A549 (cell line): ENCODE results near the gene TAF6L. TPM values are rescaled to one million over a fixed set of nuclear protein-coding genes. Genes with fewer than 3 reads are reported as not detected.

Experiments used
- ATAC-seq, 2 experiments: fragments of 200-7000 bp in 1 of 2; fragments of >200 bp in 1 of 2; cut with Nextera tagmentation in 1 of 2; cut with Tn5 transposase in 1 of 2; 3 replicates each; pipeline versions ENCODE4 v1.8.0 to v1.9.1; 2018 to 2020; ENCODE audit warnings: mild to moderate bottlenecking in 1 of 2, moderate library complexity in 1 of 2
- CTCF ChIA-PET: fragments of 300-600 bp; sonication (Branson Sonifier 250); formaldehyde crosslinking; extraction: SDS; loops from one replicate; lab custom pipeline; 2021; ENCODE audit warnings: antibody characterized with exemption, inconsistent platforms; lab: Yijun Ruan, JAX
- POLR2A ChIA-PET: fragments of 350-600 bp; formaldehyde crosslinking; extraction: SDS; loops from one replicate; lab custom pipeline; 2021; ENCODE audit warnings: antibody characterized with exemption, inconsistent platforms; lab: Yijun Ruan, JAX
- DNase-seq, 2 experiments: peaks; one replicate each; pipeline versions ENCODE4 v3.0.0 to v3.0.0-alpha.2; 2011 to 2016; ENCODE audit warnings: low read depth in 1 of 2, low spot score in 1 of 2
- FAIRE-seq: peaks from 2 replicates; lab custom pipeline; 2011; peaks lifted over from hg19 to GRCh38; lab: Jason Lieb, UNC
- H3K27ac ChIP-seq, 2 experiments: fragments of >200 bp; sonication (Bioruptor Twin); formaldehyde crosslinking; 3 replicates each; pipeline ENCODE4 v1.5.1; 2016 to 2017
- H3K4me1 ChIP-seq: fragments of >200 bp; sonication (Bioruptor Twin); formaldehyde crosslinking; 3 replicates; pipeline ENCODE4 v1.6.1; 2016
- H3K4me2 ChIP-seq: fragments of >200 bp; sonication (Bioruptor Twin); formaldehyde crosslinking; 3 replicates; pipeline ENCODE4 v1.6.1; 2016
- H3K4me3 ChIP-seq: fragments of >200 bp; sonication (Bioruptor Twin); formaldehyde crosslinking; 3 replicates; pipeline ENCODE4 v1.5.1; 2016
- H3K9me3 ChIP-seq: fragments of >200 bp; sonication (Bioruptor Twin); formaldehyde crosslinking; 3 replicates; pipeline ENCODE4 v1.6.1; 2016
- HOXB5 ChIP-seq: fragments of 250-450 bp; sonication (Bioruptor Pico); IDR thresholded peaks from 2 replicates; pipeline ENCODE4 v1.5.0; 2020; ENCODE audit warnings: mild to moderate bottlenecking, moderate library complexity
- POLR2AphosphoS2 ChIP-seq: conservative IDR thresholded peaks from 2 replicates; pipeline ENCODE4 v1.6.1; 2012; ENCODE audit warnings: low read length, improper control_type of control experiment, inconsistent platforms
- RFX5 ChIP-seq: fragments of 450-650 bp; IDR thresholded peaks from 2 replicates; pipeline ENCODE4 v1.7.1; 2014; ENCODE audit warnings: antibody characterized with exemption, mild to moderate bottlenecking, moderate library complexity
- WGBS: methylation state at CpG from one replicate; pipeline ENCODE4 v1.1.6; 2017; ENCODE audit errors: missing lambda C conversion rate; 5-methylcytosine and 5-hydroxymethylcytosine counted together
- polyA plus RNA-seq, 4 experiments: library from polyadenylated mRNA; depleted of rRNA in 3 of 4; stranded (reverse); fragments of >200 nt; fragmentation: RNase III in 1 of 4; extraction: RNeasy Plus Mini Kit Qiagen cat#74134 plus additional on column Dnase treatment in 1 of 4; gene quantifications; 2 replicates in 3 of 4; 3 replicates in 1 of 4; pipeline ENCODE4 v1.2.3, GENCODE V29; 2011 to 2017
- small RNA-seq, 6 experiments: library from RNA; depleted of rRNA; stranded (forward); fragments of <200 nt; gene quantifications; one replicate each; pipeline ENCODE3, GENCODE V24; 2012
- TF ChIP-seq, protein P1 (sequence below): fragments of 150-350 bp; IDR thresholded peaks from 2 replicates; pipeline ENCODE4 v1.6.1; 2014; ENCODE audit warnings: low read depth, mild to moderate bottlenecking, low read length

The TAF6L gene
- polyA plus RNA-seq, 2 of the 4 experiments (the other 2 are of a cell fraction): 14.0 to 22.7 TPM

GRCh38 chr11:62832336-62833234, 61.4 kb downstream of the TAF6L start, which contains the start of gene TEX54:
TEX54 (minus strand) TSS chr11:62832841.
- Histone ChIP-seq H3K27ac (peak within 1 kb of the TSS; percentile 91 to 94), H3K4me1 (peaks cover 19% of the 10 kb centered on the region), H3K4me2 (peak within 1 kb of the TSS; percentile 78), H3K9me3 (no peaks in the 10 kb centered on the region), H3K4me3 (peak within 1 kb of the TSS; percentile 85)
- no peak for DNase-seq
- CTCF ChIA-PET: interaction anchor here (0.6 to 3.0 kb wide), 5 partner anchors 9 to 438 kb away, joined by 3 to 16 read pairs (median 4); partner anchors contain the start of gene TMEM179B
- FAIRE-seq: no peak
- TF ChIP-seq RFX5 (no peak), HOXB5 (CRISPR knock-in tag) (0 out of 2 replicates have a peak, but pooled peaks have one; percentile 19), POLR2AphosphoS2 (0 out of 2 replicates have a peak, but pooled peaks have one; percentile 76)
- peak; percentile 49 to 51 for ATAC-seq
- WGBS: 23% methylated on average over 39 of the region's 40 CpGs
- POLR2A ChIA-PET: interaction anchor here (0.6 to 2.2 kb wide), 14 partner anchors 8 to 211 kb away, joined by 3 to 52 read pairs (median 6); partner anchors contain the start of genes B3GAT3, HNRNPUL2, SLC3A2 and TMEM179B

- Histone ChIP-seq H3K9me3 (no peaks in the 10 kb centered on the region), H3K4me2 (no peak overlapping the region), H3K4me1 (peaks cover 25% of the 10 kb centered on the region), H3K4me3 (no peak overlapping the region), H3K27ac (no peak overlapping the region)
- ChIA-PET CTCF (interaction anchor here (0.6 to 2.0 kb wide), 4 partner anchors 20 to 225 kb away, joined by 3 to 8 read pairs (median 4); partner anchors contain the start of gene TMEM179B), POLR2A (no interaction called here)
- WGBS: 84% methylated on average over 8 of the region's 8 CpGs
- FAIRE-seq: no peak
- DNase-seq: no peak
- TF ChIP-seq, protein P1, sequence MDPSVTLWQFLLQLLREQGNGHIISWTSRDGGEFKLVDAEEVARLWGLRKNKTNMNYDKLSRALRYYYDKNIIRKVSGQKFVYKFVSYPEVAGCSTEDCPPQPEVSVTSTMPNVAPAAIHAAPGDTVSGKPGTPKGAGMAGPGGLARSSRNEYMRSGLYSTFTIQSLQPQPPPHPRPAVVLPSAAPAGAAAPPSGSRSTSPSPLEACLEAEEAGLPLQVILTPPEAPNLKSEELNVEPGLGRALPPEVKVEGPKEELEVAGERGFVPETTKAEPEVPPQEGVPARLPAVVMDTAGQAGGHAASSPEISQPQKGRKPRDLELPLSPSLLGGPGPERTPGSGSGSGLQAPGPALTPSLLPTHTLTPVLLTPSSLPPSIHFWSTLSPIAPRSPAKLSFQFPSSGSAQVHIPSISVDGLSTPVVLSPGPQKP: no peak
- ATAC-seq: no peak
Observed at GRCh38 chr11:62835336-62835735, 64.1 kb downstream of the TAF6L start.

Small RNA genes lying within 50 kb of the gene (small RNA-seq; reads per million reads assigned to genes)
- gene MIR6514: 0 to 1.4 (median 0.13) reads per million in 6 experiments
- 0 reads per million in 6 experiments for gene RNU6-118P

Other genes with a start within 250 kb of the TAF6L start
Only the 30 nearest of the 31 such genes appear.
- gene AHNAK, start 224.6 kb upstream of the TAF6L start, polyA plus RNA-seq (2011; rRNA removed): 82.0 and 98.0 TPM in 2 replicates
- gene AHNAK, start 224.6 kb upstream of the TAF6L start, polyA plus RNA-seq (2017; fragmentation: RNase III; extraction: RNeasy Plus Mini Kit Qiagen cat#74134 plus additional on column Dnase treatment): 41.5 to 62.9 TPM (median 43.3 TPM) in 3 replicates
- 1,728 and 1,795 TPM in 2 replicates for gene EEF1G, start 197.5 kb upstream of the TAF6L start, polyA plus RNA-seq (2011; rRNA removed)
- 1,570 to 1,588 TPM (median 1,580 TPM) in 3 replicates for gene EEF1G, start 197.5 kb upstream of the TAF6L start, polyA plus RNA-seq (2017; fragmentation: RNase III; extraction: RNeasy Plus Mini Kit Qiagen cat#74134 plus additional on column Dnase treatment)
- gene TUT1, start 179.9 kb upstream of the TAF6L start, polyA plus RNA-seq (2011; rRNA removed): 12.9 and 15.5 TPM in 2 replicates
- 9.9 to 11.7 TPM (median 11.1 TPM) in 3 replicates for gene TUT1, start 179.9 kb upstream of the TAF6L start, polyA plus RNA-seq (2017; fragmentation: RNase III; extraction: RNeasy Plus Mini Kit Qiagen cat#74134 plus additional on column Dnase treatment)
- gene MTA2, start 169.5 kb upstream of the TAF6L start, polyA plus RNA-seq (2011; rRNA removed): 21.8 and 44.3 TPM in 2 replicates
- 79.3 to 85.0 TPM (median 84.5 TPM) in 3 replicates for gene MTA2, start 169.5 kb upstream of the TAF6L start, polyA plus RNA-seq (2017; fragmentation: RNase III; extraction: RNeasy Plus Mini Kit Qiagen cat#74134 plus additional on column Dnase treatment)
- 15.2 and 19.7 TPM in 2 replicates for gene EML3, start 158.6 kb upstream of the TAF6L start, polyA plus RNA-seq (2011; rRNA removed)
- 21.4 to 28.0 TPM (median 27.2 TPM) in 3 replicates for gene EML3, start 158.6 kb upstream of the TAF6L start, polyA plus RNA-seq (2017; fragmentation: RNase III; extraction: RNeasy Plus Mini Kit Qiagen cat#74134 plus additional on column Dnase treatment)
- 0.92 and 1.6 TPM in 2 replicates for gene ROM1, start 158.1 kb upstream of the TAF6L start, polyA plus RNA-seq (2011; rRNA removed)
- gene ROM1, start 158.1 kb upstream of the TAF6L start, polyA plus RNA-seq (2017; fragmentation: RNase III; extraction: RNeasy Plus Mini Kit Qiagen cat#74134 plus additional on column Dnase treatment): 2.8 to 3.7 TPM (median 3.2 TPM) in 3 replicates
- 19.0 and 20.5 TPM in 2 replicates for gene B3GAT3, start 149.4 kb upstream of the TAF6L start, polyA plus RNA-seq (2011; rRNA removed)
- 38.1 to 41.0 TPM (median 40.9 TPM) in 3 replicates for gene B3GAT3, start 149.4 kb upstream of the TAF6L start, polyA plus RNA-seq (2017; fragmentation: RNase III; extraction: RNeasy Plus Mini Kit Qiagen cat#74134 plus additional on column Dnase treatment)
- gene GANAB, start 124.8 kb upstream of the TAF6L start, polyA plus RNA-seq (2011; rRNA removed): 215 and 308 TPM in 2 replicates
- 206 to 220 TPM (median 214 TPM) in 3 replicates for gene GANAB, start 124.8 kb upstream of the TAF6L start, polyA plus RNA-seq (2017; fragmentation: RNase III; extraction: RNeasy Plus Mini Kit Qiagen cat#74134 plus additional on column Dnase treatment)
- gene INTS5, start 118.1 kb upstream of the TAF6L start, polyA plus RNA-seq (2011; rRNA removed): 9.7 and 12.3 TPM in 2 replicates
- 11.2 to 11.8 TPM (median 11.3 TPM) in 3 replicates for gene INTS5, start 118.1 kb upstream of the TAF6L start, polyA plus RNA-seq (2017; fragmentation: RNase III; extraction: RNeasy Plus Mini Kit Qiagen cat#74134 plus additional on column Dnase treatment)
- 89.1 and 91.7 TPM in 2 replicates for gene C11orf98, start 106.2 kb upstream of the TAF6L start, polyA plus RNA-seq (2011; rRNA removed)
- 128 to 161 TPM (median 140 TPM) in 3 replicates for gene C11orf98, start 106.2 kb upstream of the TAF6L start, polyA plus RNA-seq (2017; fragmentation: RNase III; extraction: RNeasy Plus Mini Kit Qiagen cat#74134 plus additional on column Dnase treatment)
- gene CSKMT, start 106.1 kb upstream of the TAF6L start, polyA plus RNA-seq (2011; rRNA removed): 5.4 and 5.7 TPM in 2 replicates
- gene CSKMT, start 106.1 kb upstream of the TAF6L start, polyA plus RNA-seq (2017; fragmentation: RNase III; extraction: RNeasy Plus Mini Kit Qiagen cat#74134 plus additional on column Dnase treatment): 12.9 to 18.2 TPM (median 14.3 TPM) in 3 replicates
- 13.9 and 20.2 TPM in 2 replicates for gene UQCC3, start 99.7 kb upstream of the TAF6L start, polyA plus RNA-seq (2011; rRNA removed)
- gene UQCC3, start 99.7 kb upstream of the TAF6L start, polyA plus RNA-seq (2017; fragmentation: RNase III; extraction: RNeasy Plus Mini Kit Qiagen cat#74134 plus additional on column Dnase treatment): 27.8 to 31.1 TPM (median 28.7 TPM) in 3 replicates
- 4.1 and 5.3 TPM in 2 replicates for gene LBHD1, start 99.1 kb upstream of the TAF6L start, polyA plus RNA-seq (2011; rRNA removed)
- 4.9 to 8.3 TPM (median 6.8 TPM) in 3 replicates for gene LBHD1, start 99.1 kb upstream of the TAF6L start, polyA plus RNA-seq (2017; fragmentation: RNase III; extraction: RNeasy Plus Mini Kit Qiagen cat#74134 plus additional on column Dnase treatment)
- gene UBXN1, start 92.3 kb upstream of the TAF6L start, polyA plus RNA-seq (2011; rRNA removed): 56.8 and 120 TPM in 2 replicates
- 110 to 117 TPM (median 117 TPM) in 3 replicates for gene UBXN1, start 92.3 kb upstream of the TAF6L start, polyA plus RNA-seq (2017; fragmentation: RNase III; extraction: RNeasy Plus Mini Kit Qiagen cat#74134 plus additional on column Dnase treatment)
- 0.03 and 0.04 TPM in 2 replicates for gene LRRN4CL, start 81.9 kb upstream of the TAF6L start, polyA plus RNA-seq (2011; rRNA removed)
- 0.03 to 0.08 TPM (median 0.08 TPM) in 3 replicates for gene LRRN4CL, start 81.9 kb upstream of the TAF6L start, polyA plus RNA-seq (2017; fragmentation: RNase III; extraction: RNeasy Plus Mini Kit Qiagen cat#74134 plus additional on column Dnase treatment)
- gene BSCL2, start 64.0 kb upstream of the TAF6L start, polyA plus RNA-seq (2011; rRNA removed): 63.9 and 101 TPM in 2 replicates
- 63.0 to 72.4 TPM (median 64.5 TPM) in 3 replicates for gene BSCL2, start 64.0 kb upstream of the TAF6L start, polyA plus RNA-seq (2017; fragmentation: RNase III; extraction: RNeasy Plus Mini Kit Qiagen cat#74134 plus additional on column Dnase treatment)
- not detected in 2 replicates for gene GNG3, start 63.7 kb upstream of the TAF6L start, polyA plus RNA-seq (2011; rRNA removed)
- gene GNG3, start 63.7 kb upstream of the TAF6L start, polyA plus RNA-seq (2017; fragmentation: RNase III; extraction: RNeasy Plus Mini Kit Qiagen cat#74134 plus additional on column Dnase treatment): 0.15 TPM in 1 of 3 replicates, not detected in the others
- 31.4 and 31.6 TPM in 2 replicates for gene HNRNPUL2, start 43.9 kb upstream of the TAF6L start, polyA plus RNA-seq (2011; rRNA removed)
- gene HNRNPUL2, start 43.9 kb upstream of the TAF6L start, polyA plus RNA-seq (2017; fragmentation: RNase III; extraction: RNeasy Plus Mini Kit Qiagen cat#74134 plus additional on column Dnase treatment): 71.3 to 79.5 TPM (median 74.4 TPM) in 3 replicates
- gene TTC9C, start 42.9 kb upstream of the TAF6L start, polyA plus RNA-seq (2011; rRNA removed): 42.6 and 44.0 TPM in 2 replicates
- 32.6 to 34.1 TPM (median 33.5 TPM) in 3 replicates for gene TTC9C, start 42.9 kb upstream of the TAF6L start, polyA plus RNA-seq (2017; fragmentation: RNase III; extraction: RNeasy Plus Mini Kit Qiagen cat#74134 plus additional on column Dnase treatment)
- gene ZBTB3, start 17.2 kb upstream of the TAF6L start, polyA plus RNA-seq (2011; rRNA removed): 3.0 and 3.1 TPM in 2 replicates
- gene ZBTB3, start 17.2 kb upstream of the TAF6L start, polyA plus RNA-seq (2017; fragmentation: RNase III; extraction: RNeasy Plus Mini Kit Qiagen cat#74134 plus additional on column Dnase treatment): 1.4 to 2.2 TPM (median 2.0 TPM) in 3 replicates
- gene POLR2G, start 9.8 kb upstream of the TAF6L start, polyA plus RNA-seq (2011; rRNA removed): 308 and 324 TPM in 2 replicates
- gene POLR2G, start 9.8 kb upstream of the TAF6L start, polyA plus RNA-seq (2017; fragmentation: RNase III; extraction: RNeasy Plus Mini Kit Qiagen cat#74134 plus additional on column Dnase treatment): 186 to 199 TPM (median 188 TPM) in 3 replicates
- gene TMEM179B, start 16.0 kb downstream of the TAF6L start, polyA plus RNA-seq (2011; rRNA removed): 64.7 and 105 TPM in 2 replicates
- gene TMEM179B, start 16.0 kb downstream of the TAF6L start, polyA plus RNA-seq (2017; fragmentation: RNase III; extraction: RNeasy Plus Mini Kit Qiagen cat#74134 plus additional on column Dnase treatment): 57.6 to 64.4 TPM (median 62.8 TPM) in 3 replicates
- 20.6 and 26.5 TPM in 2 replicates for gene TMEM223, start 20.6 kb downstream of the TAF6L start, polyA plus RNA-seq (2011; rRNA removed)
- gene TMEM223, start 20.6 kb downstream of the TAF6L start, polyA plus RNA-seq (2017; fragmentation: RNase III; extraction: RNeasy Plus Mini Kit Qiagen cat#74134 plus additional on column Dnase treatment): 20.1 to 24.3 TPM (median 23.5 TPM) in 3 replicates
- 35.5 and 50.7 TPM in 2 replicates for gene NXF1, start 34.0 kb downstream of the TAF6L start, polyA plus RNA-seq (2011; rRNA removed)
- 46.6 to 47.7 TPM (median 46.9 TPM) in 3 replicates for gene NXF1, start 34.0 kb downstream of the TAF6L start, polyA plus RNA-seq (2017; fragmentation: RNase III; extraction: RNeasy Plus Mini Kit Qiagen cat#74134 plus additional on column Dnase treatment)
- gene STX5, start 60.7 kb downstream of the TAF6L start, polyA plus RNA-seq (2011; rRNA removed): 30.3 and 32.3 TPM in 2 replicates
- 16.8 to 21.0 TPM (median 19.5 TPM) in 3 replicates for gene STX5, start 60.7 kb downstream of the TAF6L start, polyA plus RNA-seq (2017; fragmentation: RNase III; extraction: RNeasy Plus Mini Kit Qiagen cat#74134 plus additional on column Dnase treatment)
- gene TEX54, start 61.4 kb downstream of the TAF6L start, polyA plus RNA-seq (2011; rRNA removed): not detected in 2 replicates
- gene TEX54, start 61.4 kb downstream of the TAF6L start, polyA plus RNA-seq (2017; fragmentation: RNase III; extraction: RNeasy Plus Mini Kit Qiagen cat#74134 plus additional on column Dnase treatment): not detected in 3 replicates
- 47.6 and 52.9 TPM in 2 replicates for gene WDR74, start 68.2 kb downstream of the TAF6L start, polyA plus RNA-seq (2011; rRNA removed)
- gene WDR74, start 68.2 kb downstream of the TAF6L start, polyA plus RNA-seq (2017; fragmentation: RNase III; extraction: RNeasy Plus Mini Kit Qiagen cat#74134 plus additional on column Dnase treatment): 88.9 to 100 TPM (median 90.6 TPM) in 3 replicates
- 1,064 and 1,133 TPM in 2 replicates for gene SLC3A2, start 109.5 kb downstream of the TAF6L start, polyA plus RNA-seq (2011; rRNA removed)
- gene SLC3A2, start 109.5 kb downstream of the TAF6L start, polyA plus RNA-seq (2017; fragmentation: RNase III; extraction: RNeasy Plus Mini Kit Qiagen cat#74134 plus additional on column Dnase treatment): 906 to 1,102 TPM (median 1,007 TPM) in 3 replicates
- not detected in 2 replicates for gene CHRM1, start 150.0 kb downstream of the TAF6L start, polyA plus RNA-seq (2011; rRNA removed)
- gene CHRM1, start 150.0 kb downstream of the TAF6L start, polyA plus RNA-seq (2017; fragmentation: RNase III; extraction: RNeasy Plus Mini Kit Qiagen cat#74134 plus additional on column Dnase treatment): not detected in 3 replicates
- not detected in 2 replicates for gene SLC22A6, start 213.6 kb downstream of the TAF6L start, polyA plus RNA-seq (2011; rRNA removed)
- not detected in 3 replicates for gene SLC22A6, start 213.6 kb downstream of the TAF6L start, polyA plus RNA-seq (2017; fragmentation: RNase III; extraction: RNeasy Plus Mini Kit Qiagen cat#74134 plus additional on column Dnase treatment)